ENCODE data around the gene CLIC5.

The CLIC5 gene

DNA sequence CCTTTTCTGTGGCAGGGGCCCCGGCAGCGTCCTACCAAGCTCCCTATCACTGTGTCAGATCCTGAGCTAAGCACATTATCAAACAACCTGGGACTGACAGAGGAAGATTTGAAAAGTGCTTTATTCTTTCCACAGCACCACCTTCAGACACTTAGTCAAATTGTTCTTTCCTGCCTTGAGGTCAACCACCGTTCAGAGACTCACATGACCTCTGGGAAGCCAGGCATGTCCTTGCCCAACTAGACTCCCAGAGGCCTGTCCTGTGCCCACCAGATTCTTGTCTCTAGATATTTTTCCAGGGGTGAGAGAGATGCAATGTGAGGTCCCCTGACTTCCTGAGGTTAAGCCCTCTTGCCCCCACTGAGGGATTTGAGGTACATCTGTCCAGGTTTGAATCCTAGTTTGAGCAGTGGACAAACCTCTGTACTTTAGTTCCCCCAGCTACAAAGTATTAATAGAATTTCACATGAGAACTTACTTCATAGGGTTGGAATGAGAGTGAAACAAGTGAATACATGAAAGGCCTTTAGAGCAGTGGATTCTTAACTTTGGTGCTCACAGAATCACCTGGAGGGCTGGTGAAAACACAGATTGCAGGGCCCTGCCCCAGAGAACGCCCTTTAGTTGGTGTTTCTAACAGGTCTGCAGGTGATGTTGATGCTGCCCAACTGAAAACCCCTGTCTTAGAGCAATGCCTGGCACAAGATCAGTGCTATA is 179.8 kb downstream of the CLIC5 start:
- no peak for DNase-seq

DNA sequence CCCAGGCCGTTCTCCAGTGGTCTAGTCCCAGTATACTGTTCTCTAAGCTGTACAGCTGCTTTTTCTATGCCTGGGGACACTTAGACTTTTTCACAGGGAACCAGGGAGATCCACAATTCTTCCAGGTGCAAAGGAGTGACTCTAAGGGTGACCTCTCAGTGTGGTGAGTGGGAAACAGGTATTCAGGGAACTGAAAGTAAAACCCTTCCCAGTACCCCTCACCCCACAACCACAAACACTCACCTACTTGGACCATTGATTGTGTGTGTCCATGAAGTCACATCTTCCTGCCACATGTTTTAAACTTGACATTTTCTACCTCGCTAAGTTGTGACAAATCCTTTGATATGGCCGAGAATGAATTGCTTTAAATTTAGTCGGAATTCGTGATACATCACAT is 183.6 kb downstream of the CLIC5 start:
- DNase-seq: no peak
